ENCODE measurements around the gene STRN4. TPM values are rescaled to one million over a fixed set of nuclear protein-coding genes. Genes with fewer than 3 reads are reported as not detected.

The STRN4 gene
- total RNA-seq, 1 experiment from 2014 or later: 151 TPM

- intact Hi-C loops (cut with micrococcal nuclease; ENCODE audit: unreplicated experiment): no loop called here
- H3K4me3 Mint-ChIP-seq (ENCODE audit: low read depth, unreplicated experiment): no peak overlapping the region
- peaks cover 25% of the 10 kb centered on the region for H3K4me1 Mint-ChIP-seq (ENCODE audit: low read depth, unreplicated experiment)
- CTCF ChIA-PET: interaction anchor here (0.6 to 1.0 kb wide), 2 partner anchors 92 to 149 kb away, joined by 3 to 7 read pairs; no protein-coding TSS in a partner anchor
- H3K27ac Mint-ChIP-seq (ENCODE audit: unreplicated experiment): no peak overlapping the region
- TF ChIP-seq CTCF (IDR thresholded peaks at IDR 0.05; ENCODE audit: unreplicated experiment): peak; percentile 91
- H3K36me3 Mint-ChIP-seq (ENCODE audit: insufficient read depth, unreplicated experiment): peaks cover 58% of the 10 kb centered on the region
- DNase-seq: peak; percentile 81
- BruUV-seq (replicated peaks): no TSS peak
- H3K9me3 Mint-ChIP-seq (ENCODE audit: low read depth, unreplicated experiment): no peaks in the 10 kb centered on the region
- no peaks in the 10 kb centered on the region for H3K27me3 Mint-ChIP-seq (ENCODE audit: unreplicated experiment)
Measured at GRCh38 chr19:46748325-46749109, 2.3 kb upstream of the STRN4 start.

- Mint-ChIP-seq H3K4me3 (ENCODE audit: low read depth, unreplicated experiment) (peak within 1 kb of the TSS; percentile 97), H3K27me3 (ENCODE audit: unreplicated experiment) (no peaks in the 10 kb centered on the region), H3K27ac (ENCODE audit: unreplicated experiment) (peak within 1 kb of the TSS; percentile 85), H3K36me3 (ENCODE audit: insufficient read depth, unreplicated experiment) (peaks cover 64% of the 10 kb centered on the region), H3K9me3 (ENCODE audit: low read depth, unreplicated experiment) (no peaks in the 10 kb centered on the region), H3K4me1 (ENCODE audit: low read depth, unreplicated experiment) (peaks cover 38% of the 10 kb centered on the region)
- no TSS peak for BruUV-seq (replicated peaks)
- CTCF ChIA-PET: interaction anchor here (0.9 to 1.2 kb wide), 3 partner anchors 10 to 40 kb away, joined by 3 to 4 read pairs (median 3); no protein-coding TSS in a partner anchor
- peak; percentile 32 for DNase-seq
- intact Hi-C loops (cut with micrococcal nuclease; ENCODE audit: unreplicated experiment): no loop called here
- TF ChIP-seq CTCF (IDR thresholded peaks at IDR 0.05; ENCODE audit: unreplicated experiment): no peak
Measured at GRCh38 chr19:46745521-46746280, 549 bp downstream of the STRN4 start, which contains the start of gene FKRP. TSS of gene FKRP (plus strand) at chr19:46746057. CDS start at chr19:46755451, 9,394 bp downstream.

- DNase-seq: no peak
- CTCF ChIA-PET: interaction anchor here (0.9 to 1.2 kb wide), 3 partner anchors 9 to 40 kb away, joined by 3 to 4 read pairs (median 3); no protein-coding TSS in a partner anchor
- no peak for TF ChIP-seq CTCF (IDR thresholded peaks at IDR 0.05; ENCODE audit: unreplicated experiment)
- peaks cover 43% of the 10 kb centered on the region for H3K4me1 Mint-ChIP-seq (ENCODE audit: low read depth, unreplicated experiment)
- peaks cover 69% of the 10 kb centered on the region for H3K36me3 Mint-ChIP-seq (ENCODE audit: insufficient read depth, unreplicated experiment)
- intact Hi-C loops (cut with micrococcal nuclease; ENCODE audit: unreplicated experiment): no loop called here
- peak overlapping the region; percentile 97 for H3K4me3 Mint-ChIP-seq (ENCODE audit: low read depth, unreplicated experiment)
- H3K27ac Mint-ChIP-seq (ENCODE audit: unreplicated experiment): peak overlapping the region; percentile 85
- no peaks in the 10 kb centered on the region for H3K9me3 Mint-ChIP-seq (ENCODE audit: low read depth, unreplicated experiment)
- BruUV-seq (replicated peaks): no TSS peak
- H3K27me3 Mint-ChIP-seq (ENCODE audit: unreplicated experiment): no peaks in the 10 kb centered on the region
Measured at GRCh38 chr19:46745030-46745429, 1.2 kb downstream of the STRN4 start.

GRCh38 chr19:46744005-46744691 is 2.1 kb downstream of the STRN4 start:
- intact Hi-C loops (cut with micrococcal nuclease; ENCODE audit: unreplicated experiment): no loop called here
- H3K9me3 Mint-ChIP-seq (ENCODE audit: low read depth, unreplicated experiment): no peaks in the 10 kb centered on the region
- TF ChIP-seq CTCF (IDR thresholded peaks at IDR 0.05; ENCODE audit: unreplicated experiment): no peak
- peaks cover 77% of the 10 kb centered on the region for H3K36me3 Mint-ChIP-seq (ENCODE audit: insufficient read depth, unreplicated experiment)
- DNase-seq: no peak
- no peaks in the 10 kb centered on the region for H3K27me3 Mint-ChIP-seq (ENCODE audit: unreplicated experiment)
- BruUV-seq (replicated peaks): no TSS peak
- H3K4me1 Mint-ChIP-seq (ENCODE audit: low read depth, unreplicated experiment): peaks cover 43% of the 10 kb centered on the region
- no peak overlapping the region for H3K27ac Mint-ChIP-seq (ENCODE audit: unreplicated experiment)
- CTCF ChIA-PET: no interaction called here
- peak overlapping the region; percentile 97 for H3K4me3 Mint-ChIP-seq (ENCODE audit: low read depth, unreplicated experiment)
